Esophagus muscularis mucosa (tissue), 4 donors: ENCODE data around the gene ADCY3. TPM values are rescaled to one million over a fixed set of nuclear protein-coding genes. Genes with fewer than 3 reads are reported as not detected.

Source experiments
- DNase-seq: peaks from one replicate; pipeline ENCODE4 v3.0.0-alpha.2; 2017; ENCODE audit errors: extremely low spot score
- H3K27ac ChIP-seq, 4 donors: fragments of 200-600 bp; sonication (generic); replicated peaks in 1 of 4; 1 replicate in 3 of 4; 2 replicates in 1 of 4; pipeline ENCODE4 v1.5.1; 2016 to 2019; ENCODE audit warnings: mild to moderate bottlenecking in 1 of 4
- H3K27me3 ChIP-seq, 4 donors: fragments of 200-600 bp; sonication (generic); one replicate each; pipeline versions ENCODE4 v1.5.1 to v1.6.0; 2016 to 2019
- H3K36me3 ChIP-seq, 4 donors: fragments of 200-600 bp; sonication (generic); one replicate each; pipeline ENCODE4 v1.5.1; 2016 to 2019
- H3K4me1 ChIP-seq, 4 donors: fragments of 200-600 bp; sonication (generic); one replicate each; pipeline ENCODE4 v1.5.1; 2016 to 2019
- H3K4me3 ChIP-seq, 4 donors: fragments of 200-600 bp; sonication (generic); 1 replicate in 2 of 4; 2 replicates in 2 of 4; pipeline ENCODE4 v1.5.1; 2016 to 2019; ENCODE audit warnings: mild to moderate bottlenecking in 4 of 4, moderate library complexity in 1 of 4
- H3K9me3 ChIP-seq, 4 donors: fragments of 200-600 bp; sonication (generic); 1 replicate in 3 of 4; 2 replicates in 1 of 4; pipeline ENCODE4 v1.5.1; 2016 to 2019
- CTCF ChIP-seq, 3 experiments: fragments of 200-600 bp in 2 of 3; fragments of 450-650 bp in 1 of 3; sonication (generic) in 2 of 3; IDR thresholded peaks; one replicate each; pipeline ENCODE4 v1.5.1; 2017 to 2019; ENCODE audit warnings: antibody characterized with exemption in 3 of 3, mild to moderate bottlenecking in 2 of 3, moderate library complexity in 1 of 3
- EP300 ChIP-seq: sonication (generic); formaldehyde crosslinking; IDR thresholded peaks from one replicate; pipeline ENCODE4 v1.6.1; 2017; ENCODE audit warnings: antibody characterized with exemption
- POLR2A ChIP-seq: fragments of 450-650 bp; IDR thresholded peaks from one replicate; pipeline ENCODE4 v1.6.1; 2017; ENCODE audit warnings: antibody characterized with exemption, moderate library complexity, mild to moderate bottlenecking, low read depth
- POLR2AphosphoS5 ChIP-seq, 2 donors: sonication (generic); formaldehyde crosslinking; IDR thresholded peaks; one replicate each; pipeline ENCODE4 v1.6.1; 2017; ENCODE audit warnings: antibody characterized with exemption in 2 of 2
- WGBS: methylation state at CpG from one replicate; pipeline ENCODE4 v1.1.5; 2018; 5-methylcytosine and 5-hydroxymethylcytosine counted together
- intact Hi-C: fragments of 100-400 bp; cut with DNase I; formaldehyde crosslinking; loops from one replicate; pipeline ENCODE4 v1.15.1; 2023
- total RNA-seq, 4 donors: library from RNA; depleted of rRNA; stranded (reverse); fragments of >200 nt; gene quantifications; one replicate each; pipeline versions ENCODE4 v1.1.0 to v1.2.1, GENCODE V29; 2016

The ADCY3 gene
- total RNA-seq, 4 donors from 2014 or later: 21.2 to 70.6 (median 53.8) TPM

GRCh38 chr2:24958411-24958935, 38.4 kb upstream of the ADCY3 start:
- WGBS: 90% methylated on average over 3 of the region's 3 CpGs
- Histone ChIP-seq H3K9me3 (peaks cover 0 to 15% (median 7%) of the 10 kb centered on the region in 4 donors), H3K4me3 (no peak overlapping the region), H3K36me3 (peaks cover 30 to 100% (median 73%) of the 10 kb centered on the region in 4 donors), H3K4me1 (peaks cover 0 to 11% (median 3%) of the 10 kb centered on the region in 4 donors), H3K27ac (no peak overlapping the region), H3K27me3 (no peaks in the 10 kb centered on the region)
- DNase-seq: no peak
- intact Hi-C loops: no loop called here
- no peak for TF ChIP-seq CTCF (IDR thresholded peaks at IDR 0.05)

- DNase-seq: no peak
- intact Hi-C loops: no loop called here
- Histone ChIP-seq H3K4me1 (peaks cover 0 to 11% (median 3%) of the 10 kb centered on the region in 4 donors), H3K27me3 (no peaks in the 10 kb centered on the region), H3K4me3 (no peak overlapping the region), H3K36me3 (peaks cover 32 to 98% (median 73%) of the 10 kb centered on the region in 4 donors), H3K27ac (no peak overlapping the region), H3K9me3 (peaks cover 0 to 15% (median 7%) of the 10 kb centered on the region in 4 donors)
- TF ChIP-seq POLR2AphosphoS5 (IDR thresholded peaks at IDR 0.05) (no peak), POLR2A (no peak)
- WGBS: 88% methylated on average over 2 of the region's 2 CpGs
Measured at GRCh38 chr2:24957976-24958375, 37.9 kb upstream of the ADCY3 start.

DNA sequence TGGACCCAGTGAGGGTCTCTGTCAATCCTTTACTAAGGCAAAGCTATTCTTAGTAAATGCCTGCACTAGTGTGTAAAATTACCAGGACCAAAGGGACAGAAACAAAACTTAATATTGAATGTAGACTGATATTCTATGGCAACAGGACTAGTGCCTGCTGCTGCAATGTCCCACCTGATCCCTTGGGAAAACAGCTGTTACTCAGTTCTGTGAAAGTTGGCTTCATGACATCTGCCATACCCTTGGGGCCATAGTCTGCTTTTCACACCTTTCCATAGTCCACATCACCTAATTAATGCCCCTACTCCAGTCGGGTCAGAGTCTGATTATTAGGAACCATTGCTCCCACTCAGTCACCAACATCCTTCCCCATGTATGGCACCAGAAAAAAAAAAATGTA, 37.2 kb upstream of the ADCY3 start:
- Histone ChIP-seq H3K4me3 (no peak overlapping the region), H3K27me3 (no peaks in the 10 kb centered on the region), H3K4me1 (peaks cover 0 to 11% (median 3%) of the 10 kb centered on the region in 4 donors), H3K9me3 (peaks cover 0 to 15% (median 7%) of the 10 kb centered on the region in 4 donors), H3K36me3 (peaks cover 33 to 98% (median 70%) of the 10 kb centered on the region in 4 donors), H3K27ac (no peak overlapping the region)
- TF ChIP-seq EP300: no peak
- no peak for TF ChIP-seq POLR2A
- no peak for TF ChIP-seq POLR2AphosphoS5 (IDR thresholded peaks at IDR 0.05)
- no peak for TF ChIP-seq CTCF (IDR thresholded peaks at IDR 0.05)
- WGBS: 84% methylated on average over 1 of the region's 1 CpG
- intact Hi-C loops: no loop called here
- no peak for DNase-seq

DNA sequence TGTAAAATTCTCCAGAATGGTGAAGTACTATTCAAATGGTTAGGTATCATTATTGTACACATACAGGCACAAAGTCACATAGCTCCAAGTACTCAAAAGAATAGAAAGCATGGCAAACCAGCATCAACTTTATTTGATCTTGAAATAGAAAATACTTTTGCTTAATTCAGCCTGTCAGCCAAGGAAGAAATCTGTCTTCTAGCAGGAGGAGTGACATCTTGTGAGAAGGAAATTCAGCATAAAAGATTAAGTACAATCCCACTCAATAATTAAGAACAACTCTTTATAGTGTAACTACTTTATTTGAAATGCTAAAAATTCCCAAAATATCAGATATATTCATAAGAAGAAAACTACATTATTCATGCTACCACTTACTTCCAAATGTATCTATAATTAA, 35.9 kb upstream of the ADCY3 start:
- Histone ChIP-seq H3K4me3 (no peak overlapping the region), H3K9me3 (peaks cover 0 to 15% (median 7%) of the 10 kb centered on the region in 4 donors), H3K27ac (no peak overlapping the region), H3K36me3 (peaks cover 28 to 98% (median 75%) of the 10 kb centered on the region in 4 donors), H3K4me1 (peaks cover 0 to 11% (median 3%) of the 10 kb centered on the region in 4 donors), H3K27me3 (no peaks in the 10 kb centered on the region)
- intact Hi-C loops: no loop called here
- TF ChIP-seq CTCF (IDR thresholded peaks at IDR 0.05) (no peak), EP300 (no peak), POLR2AphosphoS5 (IDR thresholded peaks at IDR 0.05) (no peak), POLR2A (no peak)
- DNase-seq: no peak

DNA sequence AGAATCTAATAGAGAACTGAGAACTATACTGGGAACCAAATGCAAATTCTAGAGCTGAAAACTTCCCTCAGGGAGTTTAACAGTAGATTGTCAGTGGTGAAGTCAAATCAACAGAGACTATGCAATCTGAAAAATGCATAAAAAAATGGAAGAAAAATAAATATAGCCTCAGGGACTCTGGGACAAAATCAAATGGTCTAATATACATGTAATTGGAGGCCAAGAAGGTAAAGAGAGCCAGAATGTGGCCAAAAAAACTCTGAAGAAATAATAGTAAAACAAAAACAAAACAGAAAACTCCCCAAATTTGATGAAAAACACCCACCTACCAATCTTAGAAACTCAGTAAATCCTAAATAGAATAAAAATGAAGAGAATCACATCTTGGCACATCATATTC, 35.2 kb upstream of the ADCY3 start:
- intact Hi-C loops: no loop called here
- Histone ChIP-seq H3K27ac (no peak overlapping the region), H3K4me1 (peaks cover 0 to 11% (median 3%) of the 10 kb centered on the region in 4 donors), H3K36me3 (peaks cover 28 to 98% (median 78%) of the 10 kb centered on the region in 4 donors), H3K27me3 (no peaks in the 10 kb centered on the region), H3K9me3 (peaks cover 0 to 15% (median 7%) of the 10 kb centered on the region in 4 donors), H3K4me3 (no peak overlapping the region)
- TF ChIP-seq POLR2AphosphoS5 (IDR thresholded peaks at IDR 0.05) (no peak), EP300 (no peak), POLR2A (no peak), CTCF (IDR thresholded peaks at IDR 0.05) (no peak)
- DNase-seq: no peak
